Measurements from ENCODE around the gene CASR.
"Not testable (repeated sequence)": the region's sequence is repeated elsewhere in the genome, so short reads cannot be mapped to it uniquely, and the experiment has no call there.

CASR gene

GRCh38 chr3:122183521-122183892, at the start of gene CASR:
Gene CASR, plus strand, starts transcription at chr3:122183668. Its CDS starts 70,522 bp downstream, at chr3:122254190.
- no peak for DNase-seq

DNA sequence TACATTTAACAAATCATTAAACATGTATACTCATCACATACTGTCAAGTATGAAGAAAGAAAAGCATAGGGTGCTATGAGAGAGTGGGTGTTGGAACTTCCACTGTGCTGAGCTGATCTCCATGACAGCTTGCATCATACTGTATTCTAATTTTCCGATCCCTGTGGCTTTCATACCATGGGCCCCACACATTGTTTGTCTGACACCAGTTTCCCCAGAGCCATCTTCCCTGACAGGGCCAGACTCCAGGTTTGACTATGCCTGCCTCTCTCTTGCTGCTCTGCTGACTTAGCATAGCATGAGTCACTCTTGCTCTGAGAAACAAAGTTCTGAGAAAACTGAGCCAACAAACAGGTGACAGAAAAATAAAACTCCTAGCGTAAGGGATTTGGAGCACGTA, 37.0 kb upstream of the CASR start:
- no peak for DNase-seq

- no peak for DNase-seq
These were observed 34.4 kb upstream of the CASR start for GRCh38 chr3:122148941-122149627.

DNA sequence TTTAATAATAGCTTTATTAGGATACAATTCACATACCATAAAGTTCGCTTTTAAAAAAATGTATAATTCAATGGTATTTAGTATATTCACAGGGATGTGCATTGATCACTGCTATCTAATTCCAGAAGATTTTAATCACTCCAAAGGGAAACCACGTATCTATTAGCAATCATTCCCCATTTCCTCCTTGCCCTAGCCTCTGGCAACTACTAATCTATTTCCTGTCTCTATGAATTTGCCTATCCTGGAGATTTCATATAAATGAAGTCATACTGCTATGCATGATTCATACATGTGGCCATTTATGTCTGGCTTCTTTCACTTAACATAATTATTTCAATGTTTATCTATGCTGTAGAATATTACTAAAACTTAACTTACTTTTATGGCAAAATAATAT, 32.0 kb upstream of the CASR start:
- no peak for DNase-seq

DNA sequence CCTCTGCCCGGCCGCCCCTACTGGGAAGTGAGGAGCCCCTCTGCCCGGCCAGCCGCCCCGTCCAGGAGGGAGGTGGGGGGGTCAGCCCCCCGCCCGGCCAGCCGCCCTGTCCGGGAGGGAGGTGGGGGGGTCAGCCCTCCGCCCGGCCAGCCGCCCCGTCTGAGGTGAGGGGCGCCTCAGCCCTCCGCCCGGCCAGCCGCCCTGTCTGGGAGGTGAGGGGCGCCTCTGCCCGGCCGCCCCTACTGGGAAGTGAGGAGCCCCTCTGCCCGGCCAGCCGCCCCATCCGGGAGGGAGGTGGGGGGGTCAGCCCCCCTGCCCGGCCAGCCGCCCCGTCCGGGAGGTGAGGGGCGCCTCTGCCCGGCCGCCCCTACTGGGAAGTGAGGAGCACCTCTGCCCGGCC, 18.5 kb upstream of the CASR start:
- DNase-seq, result not testable (repeated sequence)

- DNase-seq, result no peak
These were observed 15.8 kb upstream of the CASR start for GRCh38 chr3:122167630-122168029.

DNA sequence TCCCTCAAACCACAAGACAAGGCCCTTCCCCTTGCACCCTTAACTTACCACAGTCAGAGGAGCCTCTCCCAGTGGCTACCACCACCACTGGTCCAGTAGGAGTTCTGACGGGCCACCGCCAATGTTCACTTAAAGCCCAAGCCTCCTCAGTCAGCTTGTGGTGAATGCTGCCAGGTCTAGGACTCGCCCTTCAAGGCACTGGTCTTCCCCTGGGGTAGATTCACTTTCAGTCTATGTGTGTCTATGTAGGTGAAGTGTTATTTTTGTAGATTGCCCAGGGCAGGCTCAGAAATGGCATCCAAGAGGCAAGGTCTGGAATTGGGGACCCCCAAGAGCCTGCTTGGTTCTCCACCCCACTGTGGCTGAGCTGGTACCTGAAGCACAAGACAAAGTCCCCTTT, 15.4 kb upstream of the CASR start:
- DNase-seq, result no peak

- no peak for DNase-seq
These were observed 13.6 kb upstream of the CASR start for GRCh38 chr3:122169911-122170310.

DNA sequence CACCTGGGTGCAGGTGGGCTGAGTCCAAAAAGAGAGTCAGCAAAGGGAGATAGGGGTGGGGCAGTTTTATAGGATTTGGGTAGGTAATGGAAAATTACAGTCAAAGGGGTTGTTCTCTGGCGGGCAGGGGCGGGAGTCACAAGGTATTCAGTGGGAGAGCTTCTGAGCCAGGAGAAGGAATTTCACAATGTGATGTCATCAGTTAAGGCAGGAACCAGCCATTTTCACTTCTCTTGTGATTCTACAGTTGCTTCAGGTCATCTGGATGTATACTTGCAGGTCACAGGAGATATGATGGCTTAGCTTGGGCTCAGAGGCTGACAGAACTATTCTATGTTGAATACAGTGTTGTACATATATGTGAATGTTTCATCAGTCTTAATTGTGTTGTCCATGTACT, 12.1 kb upstream of the CASR start:
- not testable (repeated sequence) for DNase-seq

DNA sequence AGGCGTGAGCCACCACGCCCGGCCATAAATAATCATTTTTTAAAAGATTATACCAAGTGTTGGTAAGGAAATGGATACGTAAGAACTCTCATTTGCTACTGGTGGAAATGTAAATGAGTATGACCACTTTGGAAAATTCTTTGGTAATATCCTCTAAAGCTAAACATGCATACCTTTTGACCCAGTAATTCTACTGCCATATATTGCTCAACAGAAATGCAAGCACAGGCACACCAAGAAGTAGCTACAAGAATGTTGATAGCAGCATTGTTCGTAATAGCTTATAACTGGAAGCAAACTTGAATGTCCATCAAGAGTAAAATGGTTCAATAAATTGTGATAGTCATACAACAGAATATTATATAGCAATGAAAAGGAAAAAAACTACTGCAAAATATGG, 4.8 kb upstream of the CASR start:
- DNase-seq, result no peak

GRCh38 chr3:122183893-122184590, 574 bp downstream of the CASR start:
- no peak for DNase-seq

DNA sequence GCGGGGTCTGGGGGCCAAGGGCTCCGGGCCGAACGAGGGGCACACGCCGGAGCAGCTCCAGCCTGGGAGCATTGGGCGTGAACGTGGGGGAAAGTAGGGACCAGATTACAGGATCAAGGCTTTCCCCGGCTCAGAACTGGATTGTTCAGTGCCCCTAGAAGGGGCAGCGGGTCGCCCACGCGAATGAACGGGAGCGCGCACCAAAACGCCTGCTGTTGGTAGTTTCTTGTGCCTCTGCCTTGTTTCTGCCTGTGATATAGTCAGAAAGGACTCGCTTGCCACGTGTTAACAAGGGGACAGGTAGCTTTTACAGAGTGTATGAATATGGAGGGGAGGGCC, 1.1 kb downstream of the CASR start:
- no peak for DNase-seq

DNA sequence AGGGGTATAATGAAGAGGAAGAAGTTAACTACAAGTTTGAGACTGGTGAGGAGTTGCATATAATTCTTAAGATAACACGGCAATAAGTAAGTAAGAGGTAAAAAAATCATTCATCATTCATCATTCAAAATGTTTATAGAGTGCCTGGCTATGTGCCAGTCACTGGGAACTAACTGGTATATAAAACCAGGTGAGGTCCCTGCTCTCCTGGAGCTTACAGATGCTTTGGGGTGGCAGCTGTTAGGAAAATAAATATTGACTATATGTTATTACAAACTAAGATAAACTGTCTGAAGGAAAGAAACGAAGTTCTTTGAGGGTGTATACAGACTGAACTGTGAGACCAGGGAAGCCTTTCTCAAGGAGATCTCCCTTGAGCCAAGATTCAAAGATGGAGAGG, 2.9 kb downstream of the CASR start:
- DNase-seq, result no peak

DNA sequence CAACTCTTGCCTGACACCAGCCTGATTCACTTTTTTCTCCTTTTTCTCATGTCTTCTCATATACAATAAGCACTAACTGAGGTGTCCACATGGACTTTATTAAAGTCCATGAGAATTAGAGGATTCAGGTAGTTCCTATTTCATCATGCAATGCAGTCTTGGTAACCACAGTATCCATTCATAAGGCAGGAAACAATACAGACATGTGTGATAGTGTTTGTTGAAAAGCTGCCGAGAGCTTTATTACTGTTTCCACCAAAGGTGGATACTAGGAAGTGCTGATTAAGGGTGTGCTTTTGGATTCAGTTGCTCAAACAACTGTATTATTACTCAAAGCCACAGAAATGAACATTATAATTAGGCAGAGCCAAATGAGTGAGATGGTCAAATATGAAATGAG, 5.3 kb downstream of the CASR start:
- no peak for DNase-seq

GRCh38 chr3:122189357-122189756, 5.9 kb downstream of the CASR start:
- no peak for DNase-seq

- DNase-seq, result no peak
These were observed 7.1 kb downstream of the CASR start for GRCh38 chr3:122190525-122190924.

- DNase-seq, result no peak
These were observed 15.5 kb downstream of the CASR start for GRCh38 chr3:122198966-122199365.

- no peak for DNase-seq
These were observed 16.1 kb downstream of the CASR start for GRCh38 chr3:122199552-122199951.

GRCh38 chr3:122200661-122201060, 17.2 kb downstream of the CASR start:
- DNase-seq, result no peak

GRCh38 chr3:122201476-122201875, 18.0 kb downstream of the CASR start:
- DNase-seq, result not testable (repeated sequence)

DNA sequence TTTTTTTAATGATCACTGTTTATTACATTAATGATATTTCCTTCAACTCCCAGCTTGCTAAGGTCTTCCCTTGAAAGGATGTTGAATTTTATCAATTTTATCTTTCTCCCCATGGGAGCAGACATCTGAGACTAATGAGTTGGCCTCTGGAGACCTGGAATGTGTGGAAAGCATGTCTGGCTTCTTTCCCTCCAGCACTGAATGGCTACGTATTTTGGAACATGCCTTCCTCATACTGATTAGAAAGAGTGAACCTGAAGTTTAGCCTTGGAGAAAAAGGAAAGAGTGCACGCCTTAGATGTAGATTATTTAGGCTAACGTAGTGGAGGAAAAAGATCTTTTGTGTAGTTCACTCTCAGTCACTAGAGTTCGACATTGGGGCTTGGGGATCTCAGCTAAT, 25.1 kb downstream of the CASR start:
- no peak for DNase-seq

- DNase-seq, result no peak
These were observed 30.2 kb downstream of the CASR start for GRCh38 chr3:122213650-122214049.

DNA sequence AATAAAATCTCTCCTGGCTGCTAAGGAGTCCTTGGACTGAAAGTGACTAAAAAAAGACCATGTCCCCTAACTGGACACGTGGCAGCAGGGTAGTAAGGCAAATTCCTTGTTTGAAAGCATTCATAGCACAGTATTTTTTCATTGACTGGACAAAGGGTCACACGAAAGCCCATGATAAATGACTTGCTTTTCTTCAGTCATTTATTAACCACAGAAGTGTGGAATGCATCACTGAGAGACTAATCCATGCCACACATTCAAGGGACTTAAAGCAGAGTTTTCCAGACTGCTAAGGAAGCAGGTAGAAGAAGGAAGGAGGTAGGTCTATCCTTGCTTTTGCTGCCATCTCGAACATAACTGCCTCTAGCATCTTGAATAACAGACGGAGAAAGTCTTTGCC, 31.2 kb downstream of the CASR start:
- no peak for DNase-seq

- DNase-seq, result no peak
These were observed 32.3 kb downstream of the CASR start for GRCh38 chr3:122215592-122216298.
